ENCODE measurements around the gene ZNF502. TPM values are rescaled to one million over a fixed set of nuclear protein-coding genes. Genes with fewer than 3 reads are reported as not detected.

The ZNF502 gene
- total and polyA plus RNA-seq, 2 of the 13 experiments (the other 11 are each of a cell fraction or from before 2014, with no cell fraction given) = not detected

GRCh38 chr3:44729384-44729910, 17.0 kb downstream of the ZNF502 start, which contains the start of gene ZNF501 (continued):
- TF ChIP-seq, protein P1, sequence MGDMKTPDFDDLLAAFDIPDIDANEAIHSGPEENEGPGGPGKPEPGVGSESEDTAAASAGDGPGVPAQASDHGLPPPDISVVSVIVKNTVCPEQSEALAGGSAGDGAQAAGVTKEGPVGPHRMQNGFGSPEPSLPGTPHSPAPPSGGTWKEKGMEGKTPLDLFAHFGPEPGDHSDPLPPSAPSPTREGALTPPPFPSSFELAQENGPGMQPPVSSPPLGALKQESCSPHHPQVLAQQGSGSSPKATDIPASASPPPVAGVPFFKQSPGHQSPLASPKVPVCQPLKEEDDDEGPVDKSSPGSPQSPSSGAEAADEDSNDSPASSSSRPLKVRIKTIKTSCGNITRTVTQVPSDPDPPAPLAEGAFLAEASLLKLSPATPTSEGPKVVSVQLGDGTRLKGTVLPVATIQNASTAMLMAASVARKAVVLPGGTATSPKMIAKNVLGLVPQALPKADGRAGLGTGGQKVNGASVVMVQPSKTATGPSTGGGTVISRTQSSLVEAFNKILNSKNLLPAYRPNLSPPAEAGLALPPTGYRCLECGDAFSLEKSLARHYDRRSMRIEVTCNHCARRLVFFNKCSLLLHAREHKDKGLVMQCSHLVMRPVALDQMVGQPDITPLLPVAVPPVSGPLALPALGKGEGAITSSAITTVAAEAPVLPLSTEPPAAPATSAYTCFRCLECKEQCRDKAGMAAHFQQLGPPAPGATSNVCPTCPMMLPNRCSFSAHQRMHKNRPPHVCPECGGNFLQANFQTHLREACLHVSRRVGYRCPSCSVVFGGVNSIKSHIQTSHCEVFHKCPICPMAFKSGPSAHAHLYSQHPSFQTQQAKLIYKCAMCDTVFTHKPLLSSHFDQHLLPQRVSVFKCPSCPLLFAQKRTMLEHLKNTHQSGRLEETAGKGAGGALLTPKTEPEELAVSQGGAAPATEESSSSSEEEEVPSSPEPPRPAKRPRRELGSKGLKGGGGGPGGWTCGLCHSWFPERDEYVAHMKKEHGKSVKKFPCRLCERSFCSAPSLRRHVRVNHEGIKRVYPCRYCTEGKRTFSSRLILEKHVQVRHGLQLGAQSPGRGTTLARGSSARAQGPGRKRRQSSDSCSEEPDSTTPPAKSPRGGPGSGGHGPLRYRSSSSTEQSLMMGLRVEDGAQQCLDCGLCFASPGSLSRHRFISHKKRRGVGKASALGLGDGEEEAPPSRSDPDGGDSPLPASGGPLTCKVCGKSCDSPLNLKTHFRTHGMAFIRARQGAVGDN (CRISPR knock-in tag; IDR thresholded peaks at IDR 0.05) = peak; percentile 94
- TF ChIP-seq ZNF605 (CRISPR knock-in tag; IDR thresholded peaks at IDR 0.05) = peak; percentile 91
- TF ChIP-seq ZBTB34 (CRISPR knock-in tag; IDR thresholded peaks at IDR 0.05) = 0 out of 2 replicates have a peak, but pooled peaks have one; percentile 50
- TF ChIP-seq WIZ (CRISPR knock-in tag; IDR thresholded peaks at IDR 0.05) = no peak
- no peak for TF ChIP-seq HMG20A (CRISPR knock-in tag; IDR thresholded peaks at IDR 0.05; ENCODE audit: borderline replicate concordance)
- peak; percentile 65; the same call in 1 of the 2 replicates for TF ChIP-seq ZNF782 (CRISPR knock-in tag; IDR thresholded peaks at IDR 0.05; ENCODE audit: borderline replicate concordance)
- peak; percentile 80; the same call in 1 of the 2 replicates for TF ChIP-seq NR2C2 (CRISPR knock-in tag; IDR thresholded peaks at IDR 0.05; ENCODE audit: borderline replicate concordance)
- TF ChIP-seq ZNF547 (CRISPR knock-in tag; IDR thresholded peaks at IDR 0.05) = no peak
- peak; percentile 20; the same call in 1 of the 2 replicates for TF ChIP-seq ZSCAN29 (CRISPR knock-in tag; conservative IDR thresholded peaks at IDR 0.05)
- no peak for TF ChIP-seq ZNF644 (CRISPR knock-in tag; IDR thresholded peaks at IDR 0.05; ENCODE audit: low read depth)
- TF ChIP-seq MED1 (CRISPR knock-in tag; IDR thresholded peaks at IDR 0.05) = peak; percentile 67; the same call in 1 of the 2 replicates
- TF ChIP-seq ZNF746 (CRISPR knock-in tag; IDR thresholded peaks at IDR 0.05) = no peak
- TF ChIP-seq HIVEP1 (CRISPR knock-in tag; IDR thresholded peaks at IDR 0.05) = 0 out of 2 replicates have a peak, but pooled peaks have one; percentile 60
- TF ChIP-seq TOPORS (CRISPR knock-in tag; IDR thresholded peaks at IDR 0.05) = 0 out of 2 replicates have a peak, but pooled peaks have one; percentile 87
- no peak for TF ChIP-seq MBD4 (IDR thresholded peaks at IDR 0.05; ENCODE audit: borderline replicate concordance, low read length)
- TF ChIP-seq, protein P2, sequence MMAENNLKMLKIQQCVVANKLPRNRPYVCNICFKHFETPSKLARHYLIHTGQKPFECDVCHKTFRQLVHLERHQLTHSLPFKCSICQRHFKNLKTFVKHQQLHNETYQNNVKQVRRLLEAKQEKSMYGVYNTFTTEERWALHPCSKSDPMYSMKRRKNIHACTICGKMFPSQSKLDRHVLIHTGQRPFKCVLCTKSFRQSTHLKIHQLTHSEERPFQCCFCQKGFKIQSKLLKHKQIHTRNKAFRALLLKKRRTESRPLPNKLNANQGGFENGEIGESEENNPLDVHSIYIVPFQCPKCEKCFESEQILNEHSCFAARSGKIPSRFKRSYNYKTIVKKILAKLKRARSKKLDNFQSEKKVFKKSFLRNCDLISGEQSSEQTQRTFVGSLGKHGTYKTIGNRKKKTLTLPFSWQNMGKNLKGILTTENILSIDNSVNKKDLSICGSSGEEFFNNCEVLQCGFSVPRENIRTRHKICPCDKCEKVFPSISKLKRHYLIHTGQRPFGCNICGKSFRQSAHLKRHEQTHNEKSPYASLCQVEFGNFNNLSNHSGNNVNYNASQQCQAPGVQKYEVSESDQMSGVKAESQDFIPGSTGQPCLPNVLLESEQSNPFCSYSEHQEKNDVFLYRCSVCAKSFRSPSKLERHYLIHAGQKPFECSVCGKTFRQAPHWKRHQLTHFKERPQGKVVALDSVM (CRISPR knock-in tag; IDR thresholded peaks at IDR 0.05) = peak; percentile 65; the same call in 1 of the 2 replicates
- TF ChIP-seq PLRG1 (conservative IDR thresholded peaks at IDR 0.05) = no peak
- TF ChIP-seq ZNF256 (CRISPR knock-in tag; conservative IDR thresholded peaks at IDR 0.05) = no peak
- TF ChIP-seq HNRNPL (IDR thresholded peaks at IDR 0.05; ENCODE audit: low read depth, low read length) = peak; percentile 69; the same call in 1 of the 2 replicates
- TF ChIP-seq ZNF556 (CRISPR knock-in tag; IDR thresholded peaks at IDR 0.05; ENCODE audit: borderline replicate concordance) = peak; percentile 66; the same call in 1 of the 2 replicates
- no peak for TF ChIP-seq ZNF10 (CRISPR knock-in tag; IDR thresholded peaks at IDR 0.05; ENCODE audit: borderline replicate concordance, low read depth)
- TF ChIP-seq ISL2 (CRISPR knock-in tag; IDR thresholded peaks at IDR 0.05) = no peak; the same call in 1 of the 2 replicates
- no peak for TF ChIP-seq PCBP2 (optimal IDR thresholded peaks at IDR 0.05; ENCODE audit: low read depth, low read length, poor library complexity, severe bottlenecking)

Measured in HepG2 (cell line).